ENCODE data around the gene MGAT4A.
A peak's percentile ranks its signal among the peaks of the same experiment; 100 is the strongest.

MGAT4A gene

GRCh38 chr2:98764499-98764898 is 33.6 kb upstream of the MGAT4A start:
- DNase-seq (ENCODE audit: extremely low read depth, insufficient read length): no peak
- Histone ChIP-seq H3K36me3 (ENCODE audit: control insufficient read depth, insufficient read depth, low read length) (no peaks in the 10 kb centered on the region), H3K27me3 (replicated peaks; ENCODE audit: control insufficient read depth, insufficient read depth, low read length) (no peaks in the 10 kb centered on the region), H3K4me3 (replicated peaks; ENCODE audit: low read depth, low read length) (no peak overlapping the region)
- TF ChIP-seq CTCF (IDR thresholded peaks at IDR 0.05; ENCODE audit: insufficient read depth, low read length, poor library complexity, severe bottlenecking): no peak

GRCh38 chr2:98763209-98763951 is 32.4 kb upstream of the MGAT4A start:
- no peaks in the 10 kb centered on the region for H3K27me3 ChIP-seq (replicated peaks; ENCODE audit: control insufficient read depth, insufficient read depth, low read length)

GRCh38 chr2:98761909-98762308 is 31.0 kb upstream of the MGAT4A start:
- H3K36me3 ChIP-seq (ENCODE audit: control insufficient read depth, insufficient read depth, low read length): no peaks in the 10 kb centered on the region
- H3K27me3 ChIP-seq (replicated peaks; ENCODE audit: control insufficient read depth, insufficient read depth, low read length): no peaks in the 10 kb centered on the region
- TF ChIP-seq CTCF (IDR thresholded peaks at IDR 0.05; ENCODE audit: insufficient read depth, low read length, poor library complexity, severe bottlenecking): no peak
- no peak for DNase-seq (ENCODE audit: extremely low read depth, insufficient read length)
- H3K4me3 ChIP-seq (replicated peaks; ENCODE audit: low read depth, low read length): no peak overlapping the region

More at GRCh38 chr2:98763209-98763951, 32.4 kb upstream of the MGAT4A start:
- TF ChIP-seq CTCF (IDR thresholded peaks at IDR 0.05; ENCODE audit: insufficient read depth, low read length, poor library complexity, severe bottlenecking): no peak
- Histone ChIP-seq H3K4me3 (replicated peaks; ENCODE audit: low read depth, low read length) (no peak overlapping the region), H3K36me3 (ENCODE audit: control insufficient read depth, insufficient read depth, low read length) (no peaks in the 10 kb centered on the region)
- no peak for DNase-seq (ENCODE audit: extremely low read depth, insufficient read length)

GRCh38 chr2:98761267-98761781 is 30.4 kb upstream of the MGAT4A start:
- peak; percentile 43 for DNase-seq (ENCODE audit: extremely low read depth, insufficient read length)
- H3K36me3 ChIP-seq (ENCODE audit: control insufficient read depth, insufficient read depth, low read length): no peaks in the 10 kb centered on the region
- TF ChIP-seq CTCF (IDR thresholded peaks at IDR 0.05; ENCODE audit: insufficient read depth, low read length, poor library complexity, severe bottlenecking): no peak
- no peaks in the 10 kb centered on the region for H3K27me3 ChIP-seq (replicated peaks; ENCODE audit: control insufficient read depth, insufficient read depth, low read length)
- no peak overlapping the region for H3K4me3 ChIP-seq (replicated peaks; ENCODE audit: low read depth, low read length)

- Histone ChIP-seq H3K4me3 (replicated peaks; ENCODE audit: low read depth, low read length) (no peak overlapping the region), H3K36me3 (ENCODE audit: control insufficient read depth, insufficient read depth, low read length) (no peaks in the 10 kb centered on the region), H3K27me3 (replicated peaks; ENCODE audit: control insufficient read depth, insufficient read depth, low read length) (no peaks in the 10 kb centered on the region)
- TF ChIP-seq CTCF (IDR thresholded peaks at IDR 0.05; ENCODE audit: insufficient read depth, low read length, poor library complexity, severe bottlenecking): no peak
- no peak for DNase-seq (ENCODE audit: extremely low read depth, insufficient read length)
These were observed 29.1 kb upstream of the MGAT4A start for GRCh38 chr2:98759827-98760625.
